ENCODE results near the gene PHF2.

Gene PHF2

DNA sequence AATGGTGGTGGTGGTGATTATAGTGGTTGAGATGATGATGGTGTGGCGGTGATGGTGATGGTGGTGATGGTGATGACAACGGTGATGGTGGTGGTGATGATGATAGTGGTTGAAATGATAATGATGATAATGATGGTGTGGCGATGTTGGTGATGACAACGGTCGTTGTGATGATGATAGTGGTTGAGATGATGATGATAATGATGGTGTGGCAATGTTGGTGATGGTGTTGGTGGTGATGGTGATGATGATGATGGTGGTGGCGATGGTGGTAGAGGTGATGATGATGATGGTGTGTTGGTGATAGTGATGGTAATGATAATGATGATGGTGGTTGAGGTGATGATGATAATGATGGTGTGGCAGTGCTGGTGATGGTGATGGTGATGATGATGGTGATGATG lies 48.0 kb downstream of the PHF2 start:
- DNase-seq (ENCODE audit: low read depth, low spot score): no peak

- DNase-seq (ENCODE audit: low read depth, low spot score): no peak
These were observed 48.6 kb downstream of the PHF2 start for GRCh38 chr9:93624977-93625376.

GRCh38 chr9:93629920-93630319 lies 53.5 kb downstream of the PHF2 start:
- no peak for DNase-seq (ENCODE audit: low read depth, low spot score)

- DNase-seq (ENCODE audit: low read depth, low spot score): no peak
These were observed 54.5 kb downstream of the PHF2 start for GRCh38 chr9:93630806-93631411.

GRCh38 chr9:93633492-93634221 lies 57.3 kb downstream of the PHF2 start:
- DNase-seq (ENCODE audit: low read depth, low spot score): no peak

DNA sequence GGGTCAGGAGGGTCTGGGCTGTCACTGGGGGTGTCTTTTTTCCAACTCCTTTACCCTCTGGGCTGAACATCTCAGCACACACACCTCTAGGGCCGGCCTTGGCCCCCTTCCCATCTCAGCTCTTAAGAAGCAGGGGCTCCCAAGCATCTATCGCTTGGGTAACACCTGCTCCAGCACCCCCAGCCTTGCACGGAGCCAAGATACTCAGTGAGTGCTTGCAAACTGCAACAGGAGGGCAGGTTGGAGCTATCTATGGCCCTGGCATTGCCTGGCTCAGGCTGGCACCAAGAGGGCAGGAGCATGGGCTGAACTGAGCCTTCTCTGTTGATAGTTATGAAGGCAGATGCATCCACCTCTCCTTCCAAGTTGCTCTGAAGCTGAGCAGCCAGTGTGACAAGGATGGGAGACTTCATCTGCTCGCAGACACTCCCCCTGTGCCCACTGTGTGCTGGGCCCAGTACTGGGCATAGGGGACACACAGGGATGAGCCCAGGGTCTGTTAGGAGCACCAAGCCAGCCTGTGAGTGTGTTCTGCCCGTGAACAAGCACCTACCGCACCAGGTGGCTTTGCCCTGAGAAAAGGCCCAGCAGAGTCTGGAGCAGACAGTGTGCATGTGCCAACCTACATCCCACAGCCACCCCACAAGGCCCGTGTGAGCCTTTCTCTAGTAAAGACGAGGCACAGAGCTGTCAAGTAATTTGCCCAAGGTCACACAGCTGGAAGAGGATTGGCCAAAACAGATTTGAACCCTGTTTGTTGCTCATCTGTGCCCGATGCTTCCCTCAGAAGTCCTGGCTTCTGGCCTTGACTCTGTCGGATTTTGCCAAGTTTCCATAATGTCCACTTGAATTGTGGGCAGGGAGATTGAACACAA lies 58.2 kb downstream of the PHF2 start:
- no peak for DNase-seq (ENCODE audit: low read depth, low spot score)

- DNase-seq (ENCODE audit: low read depth, low spot score): no peak
These were observed 59.1 kb downstream of the PHF2 start for GRCh38 chr9:93635186-93636107.

DNA sequence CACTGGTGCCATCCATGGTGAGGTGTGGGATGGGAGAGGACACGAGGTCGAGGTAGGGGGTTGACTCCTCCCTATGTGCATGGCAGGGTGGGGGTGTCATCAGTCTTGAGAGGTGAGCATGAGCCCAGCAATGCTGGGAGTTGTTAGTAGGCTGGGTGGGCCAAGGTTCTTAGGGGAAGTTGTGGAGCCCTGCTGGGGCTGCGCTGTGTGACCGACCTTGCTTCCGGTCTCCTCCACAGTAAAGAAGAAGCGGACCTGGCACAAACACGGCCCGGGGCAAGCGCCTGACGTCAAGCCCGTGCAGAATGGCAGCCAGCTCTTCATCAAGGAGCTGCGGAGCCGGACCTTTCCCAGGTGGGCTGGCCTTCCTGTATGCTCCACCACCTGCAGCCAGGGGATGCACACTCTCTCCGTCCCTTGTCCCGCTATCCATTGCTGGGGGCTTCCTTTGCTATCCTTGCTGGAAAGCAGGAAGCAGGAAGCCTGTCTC lies 59.8 kb downstream of the PHF2 start:
- no peak for DNase-seq (ENCODE audit: low read depth, low spot score)

DNA sequence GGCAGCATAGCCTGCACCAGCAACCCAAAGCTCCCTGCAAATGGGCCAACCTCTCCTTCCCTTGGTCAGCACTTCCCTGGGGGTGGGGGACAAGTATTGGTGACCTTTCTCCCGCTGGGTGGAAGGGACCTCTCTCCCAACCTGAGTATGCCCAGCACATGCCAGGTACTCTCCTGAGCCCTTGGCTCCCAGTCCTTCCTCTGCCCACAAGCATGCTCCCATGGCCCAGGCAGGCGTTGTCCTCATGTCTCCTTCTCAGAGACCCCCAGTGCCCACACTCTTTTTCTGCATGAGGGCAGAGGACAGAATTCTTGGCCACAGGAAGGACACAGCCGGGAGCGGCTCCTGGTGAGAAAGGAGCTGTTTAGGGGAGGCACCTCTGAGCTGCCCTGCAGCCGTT lies 60.3 kb downstream of the PHF2 start:
- no peak for DNase-seq (ENCODE audit: low read depth, low spot score)

DNA sequence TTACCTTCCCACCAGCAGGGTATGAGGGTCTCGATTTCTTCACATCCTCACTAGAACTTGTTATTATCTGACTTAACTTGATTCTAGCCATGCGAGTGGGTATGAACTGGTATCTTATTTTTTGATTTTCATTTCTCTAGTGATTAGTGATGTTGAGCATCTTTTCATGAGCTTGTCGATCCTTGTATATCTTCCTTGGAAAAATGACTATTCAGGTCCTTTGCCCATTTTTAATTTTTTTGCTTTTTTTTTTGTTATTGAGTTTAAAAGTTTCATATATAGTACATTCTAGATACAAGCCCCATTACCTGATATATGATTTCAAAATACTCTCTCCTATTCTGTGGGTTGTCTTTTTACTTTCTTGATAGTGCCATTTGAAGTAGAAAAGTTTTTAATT lies 61.5 kb downstream of the PHF2 start:
- DNase-seq (ENCODE audit: low read depth, low spot score): no peak

GRCh38 chr9:93640027-93640426 lies 63.6 kb downstream of the PHF2 start:
- DNase-seq (ENCODE audit: low read depth, low spot score): no peak

- no peak for DNase-seq (ENCODE audit: low read depth, low spot score)
These were observed 66.6 kb downstream of the PHF2 start for GRCh38 chr9:93642961-93643360.

DNA sequence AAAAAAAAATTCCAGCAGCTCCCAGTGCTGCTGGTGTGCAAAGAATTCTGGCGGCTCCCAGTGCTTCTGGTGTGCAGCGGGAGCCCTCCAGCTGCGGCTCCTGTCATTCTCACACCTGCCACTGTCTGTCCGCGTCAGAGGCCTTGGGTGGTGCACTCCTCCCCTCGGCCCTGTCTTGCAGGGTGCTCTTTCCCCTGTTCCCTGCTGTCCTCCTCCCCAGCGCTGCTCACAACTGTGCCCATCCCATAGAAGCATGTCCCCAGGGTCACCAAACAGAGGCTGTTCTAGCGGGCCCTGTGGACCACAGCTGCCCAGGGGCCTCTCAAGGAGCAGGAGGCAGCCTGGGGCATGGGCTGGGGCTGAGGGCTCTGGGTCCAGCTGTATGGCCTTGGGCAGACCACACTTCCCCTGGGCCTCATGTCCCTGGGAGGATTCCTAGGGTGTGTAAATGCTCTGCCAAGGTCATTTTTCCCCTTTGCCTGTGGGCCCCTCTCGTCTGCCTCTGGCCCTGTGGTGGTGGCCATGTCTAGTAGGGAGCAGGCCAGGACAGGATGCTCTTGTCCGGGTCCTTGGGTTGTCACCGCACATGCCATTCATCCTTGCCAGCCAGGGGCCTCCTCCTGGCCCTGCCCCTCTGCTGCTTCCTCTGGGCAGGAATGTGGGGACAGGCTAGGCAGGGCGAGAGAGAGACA lies 68.2 kb downstream of the PHF2 start:
- no peak for DNase-seq (ENCODE audit: low read depth, low spot score)

- no peak for DNase-seq (ENCODE audit: low read depth, low spot score)
These were observed 68.9 kb downstream of the PHF2 start for GRCh38 chr9:93645149-93645889.

DNA sequence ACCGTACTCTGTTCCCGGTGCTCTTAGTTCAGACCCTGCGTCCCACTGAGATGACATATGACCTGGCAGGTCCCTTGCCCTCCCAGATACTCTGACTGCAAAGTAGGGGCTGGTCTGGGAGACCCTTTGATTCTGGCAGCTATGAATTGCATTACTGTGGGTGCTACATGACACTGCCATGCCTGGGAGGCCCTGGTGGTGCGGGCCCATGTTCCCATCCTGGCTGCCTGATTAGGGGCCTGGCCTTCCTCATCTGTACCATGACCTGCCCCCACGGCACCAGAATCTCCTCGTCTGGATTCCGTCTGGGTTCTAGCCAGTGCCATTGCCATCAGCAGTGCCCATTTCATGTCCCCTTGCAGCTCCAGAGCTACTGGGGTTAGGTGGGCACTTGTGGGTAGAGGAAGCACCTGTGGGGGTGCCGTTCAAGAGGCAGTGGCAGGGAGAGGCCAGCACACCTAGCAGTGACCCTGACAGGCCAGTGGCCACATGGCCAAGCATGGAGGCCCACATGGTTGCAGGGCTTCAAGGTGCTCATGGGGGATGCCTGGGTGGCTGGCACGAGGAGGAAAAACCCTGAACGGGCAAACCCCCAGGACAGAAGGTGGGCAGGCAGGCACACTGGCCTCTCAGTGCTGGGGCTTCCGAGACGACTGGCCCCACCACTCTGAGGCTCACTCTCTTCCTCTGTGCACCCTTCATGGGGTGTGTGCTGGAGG lies 69.7 kb downstream of the PHF2 start:
- DNase-seq (ENCODE audit: low read depth, low spot score): no peak

- DNase-seq (ENCODE audit: low read depth, low spot score): no peak
These were observed 70.3 kb downstream of the PHF2 start for GRCh38 chr9:93646640-93647178.

- DNase-seq (ENCODE audit: low read depth, low spot score): no peak
These were observed 71.8 kb downstream of the PHF2 start for GRCh38 chr9:93648181-93648580.

- no peak for DNase-seq (ENCODE audit: low read depth, low spot score)
These were observed 72.5 kb downstream of the PHF2 start for GRCh38 chr9:93648836-93649235.

GRCh38 chr9:93649610-93650261 lies 73.4 kb downstream of the PHF2 start:
- DNase-seq (ENCODE audit: low read depth, low spot score): no peak

Measured in ELF-1 (cell line).